ENCODE results near the gene UBE2D1.
"Not testable (repeated sequence)": the region's sequence is repeated elsewhere in the genome, so short reads cannot be mapped to it uniquely, and the experiment has no call there.

Gene UBE2D1

GRCh38 chr10:58417902-58418301 is 83.1 kb downstream of the UBE2D1 start:
- not testable (repeated sequence) for H3K36me3 Mint-ChIP-seq; H3K27ac Mint-ChIP-seq; H3K9me3 Mint-ChIP-seq (ENCODE audit: low read depth); H3K4me3 Mint-ChIP-seq; H3K4me1 Mint-ChIP-seq (ENCODE audit: low read depth); H3K27me3 Mint-ChIP-seq

Data from activated naive CD8-positive, alpha-beta T cell (primary cell).